Activated T-cell treated with anti-CD3 and anti-CD28 coated beads for 48 hours (primary cell): ENCODE results near the gene SYNE2.
"Not testable (repeated sequence)": the region's sequence is repeated elsewhere in the genome, so short reads cannot be mapped to it uniquely, and the experiment has no call there.

ENCODE experiments used
- DNase-seq: peaks from one replicate; pipeline ENCODE4 v3.0.0-alpha.2; 2020; ENCODE audit warnings: low read depth

SYNE2 gene

DNA sequence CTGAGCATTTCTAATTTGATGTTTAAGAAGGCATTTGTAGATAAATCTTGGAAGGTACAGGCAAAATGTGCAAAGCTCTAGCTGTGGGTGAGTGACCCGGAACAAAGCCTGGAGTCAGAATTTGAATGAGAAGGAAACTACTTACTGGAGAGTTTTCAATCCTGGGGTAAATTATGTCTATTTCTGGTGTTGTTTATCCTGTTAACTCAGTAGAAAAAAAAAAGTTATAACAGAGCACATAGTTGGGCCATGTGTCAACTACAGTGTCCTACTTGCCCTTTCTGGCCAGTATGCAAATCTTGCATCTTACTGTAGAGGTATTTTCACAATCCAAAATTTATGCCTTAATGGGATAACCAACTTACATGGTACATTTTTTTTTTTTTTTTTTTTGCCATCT, 182.3 kb downstream of the SYNE2 start:
- DNase-seq = no peak

DNA sequence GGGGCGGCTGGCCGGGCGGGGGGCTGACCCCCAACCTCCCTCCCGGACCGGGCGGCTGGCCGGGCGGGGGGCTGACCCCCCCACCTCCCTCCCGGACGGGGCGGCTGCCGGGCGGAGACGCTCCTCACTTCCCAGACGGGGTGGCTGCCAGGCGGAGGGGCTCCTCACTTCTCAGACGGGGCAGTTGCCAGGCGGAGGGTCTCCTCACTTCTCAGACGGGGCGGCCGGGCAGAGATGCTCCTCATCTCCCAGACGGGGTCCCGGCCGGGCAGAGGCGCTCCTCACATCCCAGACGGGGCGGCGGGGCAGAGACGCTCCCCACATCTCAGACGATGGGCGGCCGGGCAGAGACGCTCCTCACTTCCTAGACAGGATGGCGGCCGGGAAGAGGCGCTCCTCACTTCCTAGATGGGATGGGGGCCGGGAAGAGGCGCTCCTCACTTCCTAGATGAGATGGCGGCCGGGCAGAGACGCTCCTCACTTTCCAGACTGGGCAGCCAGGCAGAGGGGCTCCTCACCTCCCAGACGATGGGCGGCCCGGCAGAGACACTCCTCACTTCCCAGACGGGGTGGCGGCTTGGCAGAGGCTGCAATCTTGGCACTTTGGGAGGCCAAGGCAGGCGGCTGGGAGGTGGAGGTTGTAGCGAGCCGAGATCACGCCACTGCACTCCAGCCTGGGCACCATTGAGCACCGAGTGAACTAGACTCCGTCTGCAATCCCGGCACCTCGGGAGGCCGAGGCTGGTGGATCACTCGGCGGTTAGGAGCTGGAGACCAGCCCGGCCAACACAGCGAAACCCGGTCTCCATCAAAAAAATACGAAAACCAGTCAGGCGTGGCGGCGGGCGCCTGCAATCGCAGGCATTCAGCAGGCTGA, 185.3 kb downstream of the SYNE2 start:
- not testable (repeated sequence) for DNase-seq

DNA sequence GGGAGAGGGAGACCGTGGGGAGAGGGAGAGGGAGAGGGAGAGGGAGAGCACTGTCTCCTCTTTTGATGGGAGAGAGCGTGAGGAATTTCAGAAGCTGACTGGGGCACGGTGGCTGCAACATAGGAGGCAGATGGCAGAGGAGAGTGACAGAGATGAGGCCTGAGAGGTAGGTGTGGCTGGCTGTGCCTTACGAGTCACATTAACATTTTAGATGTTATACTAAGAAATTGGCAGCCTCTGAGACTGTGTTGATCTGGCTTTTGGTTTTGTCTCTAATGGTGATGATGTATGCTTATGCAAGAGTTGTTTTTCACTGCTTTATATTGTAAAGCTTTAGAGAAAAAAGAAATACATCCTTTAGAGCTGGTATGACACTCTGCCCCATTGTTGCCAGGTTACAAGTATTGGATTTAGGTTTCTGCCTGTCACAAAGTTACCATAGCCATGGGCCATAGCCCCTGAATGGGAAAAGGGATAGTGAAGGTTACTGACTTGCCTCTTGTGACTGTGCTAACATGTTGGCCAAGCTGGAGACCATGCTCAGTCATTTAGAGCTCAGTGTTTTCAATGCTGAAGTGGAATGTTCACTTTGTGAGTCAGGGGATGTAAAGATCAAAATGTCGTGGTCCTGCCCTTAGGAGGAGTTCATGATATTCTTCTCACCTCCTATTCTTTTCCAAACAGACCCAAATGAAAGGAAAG, 186.2 kb downstream of the SYNE2 start:
- DNase-seq = no peak

DNA sequence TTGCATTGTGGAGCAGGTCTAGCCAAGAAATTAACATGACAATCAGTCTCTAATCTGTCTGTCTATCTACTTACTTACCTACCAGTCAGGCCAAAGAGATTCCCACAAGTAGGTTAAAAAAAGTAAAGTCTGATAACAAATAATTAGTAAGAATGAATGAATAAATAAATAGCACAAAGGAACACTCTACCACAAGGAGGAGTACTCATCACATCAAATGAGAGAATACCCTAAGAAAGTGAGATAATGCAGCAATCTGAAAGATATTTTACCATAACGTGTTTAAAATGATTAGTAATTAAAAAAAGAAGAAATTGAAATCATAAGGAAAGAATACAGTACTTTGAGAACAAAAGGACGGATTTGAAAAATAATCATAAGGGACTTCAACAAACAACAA, 187.2 kb downstream of the SYNE2 start:
- no peak for DNase-seq

DNA sequence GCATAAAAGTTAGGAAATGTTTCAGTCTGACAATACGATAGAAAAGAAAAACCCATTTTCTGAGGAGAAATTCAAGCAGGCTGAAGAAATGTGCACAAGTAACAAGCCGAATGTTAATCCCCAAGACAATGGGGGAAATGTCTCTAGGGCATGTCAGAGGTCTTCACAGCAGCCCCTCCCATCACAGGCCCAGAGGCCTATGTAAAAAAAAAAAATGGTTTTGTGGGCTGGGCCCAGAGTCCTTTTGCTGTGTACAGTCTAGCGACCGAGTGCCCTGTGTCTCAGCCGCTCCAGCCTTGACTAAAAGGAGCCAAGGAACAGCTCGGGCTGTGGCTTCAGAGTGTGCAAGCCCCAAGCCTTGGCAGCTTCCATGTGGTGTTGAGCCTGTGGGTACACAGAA, 190.5 kb downstream of the SYNE2 start:
- DNase-seq = not testable (repeated sequence)

DNA sequence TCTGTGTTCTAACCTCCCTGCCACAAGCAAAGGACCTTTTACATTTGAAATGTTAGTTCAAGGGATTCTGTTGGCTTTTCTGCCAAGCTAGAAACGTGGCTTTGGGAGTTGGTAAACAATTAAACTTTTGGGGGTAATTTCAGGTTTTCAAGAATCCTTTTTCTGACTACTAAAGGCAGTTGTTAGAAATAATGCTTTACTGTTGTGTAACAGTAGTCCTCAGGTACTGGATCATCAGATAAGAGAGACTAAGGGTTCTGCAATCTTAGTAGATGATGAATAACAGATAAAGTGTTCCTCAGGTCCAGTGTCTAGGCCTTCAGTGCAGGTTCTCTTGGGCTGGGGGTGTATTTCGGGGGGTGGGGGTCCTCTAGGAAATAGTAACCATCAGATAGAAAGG, 192.3 kb downstream of the SYNE2 start:
- no peak for DNase-seq

DNA sequence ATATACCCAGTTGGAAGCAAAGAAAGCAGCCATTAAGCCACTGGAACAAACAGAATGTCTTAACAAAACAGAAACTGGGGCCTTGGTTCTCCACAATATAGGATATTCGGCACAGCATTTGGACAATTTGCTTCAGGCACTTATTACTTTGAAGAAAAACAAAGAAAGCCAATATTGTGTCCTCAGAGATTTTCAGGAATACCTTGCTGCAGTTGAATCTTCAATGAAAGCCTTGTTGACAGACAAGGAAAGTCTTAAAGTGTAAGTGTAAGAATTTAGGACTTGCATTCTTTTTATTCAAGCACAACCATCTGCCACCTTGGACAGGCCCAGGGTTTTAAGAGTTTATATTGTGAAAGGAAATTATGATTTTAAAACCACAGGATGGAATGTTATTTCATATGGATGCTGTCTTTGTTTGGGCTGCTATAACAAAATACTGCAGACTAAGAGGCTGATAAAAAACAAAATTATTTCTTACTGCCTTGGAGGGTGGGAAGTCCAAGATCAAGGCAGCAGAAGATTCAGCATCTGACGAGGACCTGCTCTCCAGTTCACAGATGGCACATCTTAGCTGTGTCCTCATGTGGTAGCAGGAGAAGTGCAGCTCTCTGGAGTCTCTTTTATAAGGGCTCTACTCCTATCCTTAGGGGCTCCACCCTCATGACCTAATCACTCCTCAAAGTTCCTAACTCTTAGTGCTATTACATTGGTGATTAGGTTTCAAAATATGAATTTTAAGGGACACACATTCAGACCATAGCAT, 197.0 kb downstream of the SYNE2 start:
- DNase-seq = no peak

DNA sequence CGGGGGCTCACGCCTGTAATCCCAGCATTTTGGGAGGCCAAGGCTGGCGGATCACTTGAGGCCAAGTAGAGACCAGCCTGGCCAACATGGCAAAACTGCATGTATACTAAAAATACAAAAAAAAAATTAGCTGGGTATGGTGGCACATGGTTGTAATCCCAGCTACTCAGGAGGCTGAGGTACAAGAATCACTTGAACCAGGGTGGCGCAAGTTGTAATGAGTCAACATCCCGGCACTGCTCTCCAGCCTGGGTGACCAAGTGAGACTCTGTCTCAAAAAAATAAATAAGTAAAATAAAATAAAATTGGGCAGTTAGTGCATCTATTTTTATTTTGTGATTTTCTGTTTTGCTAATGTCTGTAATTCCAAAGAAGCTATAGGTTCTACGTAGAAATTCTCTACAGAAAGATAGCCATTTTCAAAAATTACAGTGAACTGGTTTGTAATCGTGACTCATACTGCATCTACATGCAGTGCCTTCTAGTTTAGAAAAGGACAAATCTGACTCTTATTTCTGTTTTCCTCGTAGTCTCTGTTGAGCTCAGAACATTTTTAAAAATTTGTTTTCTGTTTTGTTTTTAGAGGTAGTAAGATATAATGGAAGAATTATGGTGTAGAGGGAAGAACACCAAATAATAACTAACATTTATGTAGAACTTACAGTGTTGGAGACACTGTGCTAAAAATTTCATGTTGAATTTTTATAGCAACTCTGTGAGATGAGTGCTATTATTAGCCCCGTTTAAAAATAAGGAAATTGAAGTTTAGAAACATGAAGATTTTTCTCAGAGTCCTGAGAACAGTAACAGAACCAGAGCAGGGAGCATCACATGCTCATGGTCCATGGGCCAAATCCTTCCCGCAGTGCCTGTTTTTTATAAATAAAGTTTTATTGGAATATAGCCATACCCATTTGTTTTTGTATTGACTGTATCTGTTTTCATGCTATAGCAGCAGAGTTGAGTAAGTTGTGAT, 201.2 kb downstream of the SYNE2 start:
- no peak for DNase-seq

DNA sequence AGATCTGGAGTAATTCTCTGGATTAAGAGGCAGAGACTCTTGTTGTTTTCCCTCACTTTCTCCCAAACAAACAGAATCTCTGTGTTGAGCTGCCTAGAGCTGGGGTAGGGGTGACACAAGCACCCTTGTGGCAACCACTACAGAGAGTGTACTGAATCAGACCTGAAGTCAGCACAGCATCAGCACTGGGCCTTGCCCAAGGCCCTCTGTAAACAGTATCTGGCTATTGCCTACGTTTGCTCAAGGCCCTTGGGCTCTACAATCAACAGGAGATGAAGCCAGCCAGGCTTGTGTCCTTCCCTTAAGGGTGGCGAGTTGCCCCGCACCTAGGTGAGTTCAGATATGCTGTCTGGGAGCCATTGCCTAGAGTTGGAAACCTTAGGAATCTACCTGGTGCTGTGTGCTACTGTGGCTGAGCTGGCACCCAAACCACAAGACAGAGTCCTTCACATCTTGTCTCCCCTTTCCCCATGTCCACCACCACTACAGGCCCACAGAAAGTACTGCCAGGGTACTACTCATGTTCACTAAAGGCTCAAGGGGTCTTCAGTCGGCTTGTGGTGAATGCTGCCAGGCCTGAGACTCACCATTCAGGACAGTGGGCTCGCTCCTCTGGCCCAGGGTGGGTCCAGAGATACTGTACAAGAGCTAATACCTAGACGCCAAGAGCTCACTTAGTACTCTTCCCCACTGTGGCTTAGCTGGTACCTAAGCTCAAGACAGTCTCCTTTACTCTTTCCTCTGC, 206.8 kb downstream of the SYNE2 start:
- no peak for DNase-seq

DNA sequence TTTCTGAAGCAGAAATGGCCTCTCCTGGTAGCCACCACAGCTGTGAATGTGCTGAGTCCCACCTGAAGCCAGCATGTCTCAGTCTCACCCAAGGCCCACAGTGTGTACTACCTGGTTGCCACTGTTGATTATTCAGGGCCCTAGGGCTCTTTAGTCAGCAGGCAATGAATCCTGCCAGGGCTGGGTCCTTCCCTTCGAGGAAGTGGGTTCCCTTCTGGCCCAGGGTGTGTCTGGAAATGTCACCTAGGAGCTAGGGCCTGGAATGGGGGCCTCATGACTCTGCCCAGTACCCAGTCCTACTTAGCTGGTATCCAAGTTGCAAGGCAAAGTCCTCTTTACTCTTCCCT, 207.4 kb downstream of the SYNE2 start:
- no peak for DNase-seq

DNA sequence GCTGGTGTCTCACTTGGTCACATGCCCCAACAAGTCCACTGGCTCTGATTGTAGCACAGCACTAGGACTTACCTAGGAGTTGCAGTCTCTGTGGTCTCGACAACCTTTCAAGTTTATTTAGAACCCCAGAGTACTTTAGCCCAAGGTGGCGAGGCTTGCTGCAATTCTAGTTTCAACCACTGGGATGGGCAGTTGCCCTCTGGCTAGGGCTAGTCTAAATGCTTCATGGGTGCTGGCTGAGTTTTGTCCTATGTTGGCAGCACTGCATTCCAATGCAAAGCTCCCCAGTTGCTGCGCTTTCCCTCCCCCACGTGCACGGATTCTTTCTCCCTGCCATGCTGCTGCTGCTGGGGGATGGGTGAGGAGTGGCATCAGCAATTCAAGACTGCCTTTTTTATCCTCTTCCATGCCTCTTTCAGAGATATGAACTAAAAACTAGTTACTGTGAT, 207.9 kb downstream of the SYNE2 start:
- peak; percentile 13 for DNase-seq

DNA sequence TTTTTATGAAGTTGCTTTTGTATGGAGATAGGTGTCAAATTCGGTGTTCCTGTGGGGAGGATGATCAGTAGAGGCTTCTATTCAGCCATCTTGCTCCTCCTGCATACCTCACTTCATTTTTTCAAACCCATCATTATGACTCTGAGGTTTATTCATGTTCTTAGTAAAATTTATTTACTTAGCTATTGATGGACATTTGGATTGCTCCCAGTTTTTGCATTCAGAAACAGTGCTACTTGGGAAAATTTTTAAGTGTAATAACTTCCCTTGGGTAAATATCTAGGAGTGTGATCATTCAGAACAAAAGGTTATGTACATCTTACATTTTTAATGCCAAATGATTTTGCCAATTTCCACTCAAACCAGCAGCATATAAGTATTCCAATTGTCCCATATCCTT, 208.3 kb downstream of the SYNE2 start:
- no peak for DNase-seq

DNA sequence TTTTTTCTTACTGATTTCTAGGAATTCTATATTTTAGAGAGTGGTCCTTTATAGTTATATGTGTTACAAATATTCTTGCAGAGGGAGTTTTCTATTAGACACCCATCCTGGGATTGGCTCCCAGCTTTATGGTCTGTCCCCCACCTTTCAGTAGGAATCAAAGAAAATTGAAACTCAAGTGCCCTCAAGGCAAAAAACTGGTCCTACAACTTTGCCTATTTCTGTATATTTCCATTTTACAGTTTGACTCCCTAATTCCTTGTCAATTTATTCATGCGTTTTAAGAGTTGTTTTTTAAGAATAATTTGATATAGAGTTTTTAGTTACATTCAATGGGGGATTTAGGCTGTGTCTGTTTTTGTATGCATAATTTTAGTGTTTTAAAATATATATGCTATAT, 208.9 kb downstream of the SYNE2 start:
- DNase-seq = no peak

DNA sequence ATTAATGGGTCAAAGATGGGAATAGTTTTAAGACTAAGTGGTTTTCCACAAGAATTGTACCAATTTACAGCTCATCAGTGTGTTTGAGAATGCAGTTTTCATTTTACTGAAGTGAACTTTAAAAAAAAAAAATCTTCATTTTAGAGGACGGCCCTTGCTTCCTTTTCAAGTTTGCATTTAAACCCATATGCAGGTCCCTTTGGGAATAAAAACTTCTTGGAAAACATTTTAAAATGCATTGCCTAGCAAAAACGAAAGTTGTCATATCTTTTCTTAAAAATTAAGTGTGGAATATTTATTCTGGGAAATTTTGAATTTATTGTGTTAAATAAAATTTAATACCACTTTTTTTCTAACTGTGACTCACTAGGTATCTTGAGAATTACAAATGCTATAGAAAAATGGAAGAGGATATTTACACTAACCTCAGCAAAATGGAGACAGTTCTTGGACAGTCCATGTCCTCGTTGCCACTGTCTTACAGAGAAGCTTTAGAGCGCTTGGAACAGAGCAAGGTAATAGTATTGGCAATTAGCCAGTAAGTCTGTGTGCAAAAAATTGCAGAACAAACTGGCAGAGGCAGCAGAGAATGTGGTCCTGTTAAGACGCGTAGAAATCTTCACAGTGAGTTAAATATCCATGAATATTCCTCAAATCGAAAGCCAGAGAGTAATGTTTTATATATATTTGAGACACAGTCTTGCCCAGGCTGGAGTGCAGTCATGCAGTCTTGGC, 209.7 kb downstream of the SYNE2 start:
- no peak for DNase-seq

DNA sequence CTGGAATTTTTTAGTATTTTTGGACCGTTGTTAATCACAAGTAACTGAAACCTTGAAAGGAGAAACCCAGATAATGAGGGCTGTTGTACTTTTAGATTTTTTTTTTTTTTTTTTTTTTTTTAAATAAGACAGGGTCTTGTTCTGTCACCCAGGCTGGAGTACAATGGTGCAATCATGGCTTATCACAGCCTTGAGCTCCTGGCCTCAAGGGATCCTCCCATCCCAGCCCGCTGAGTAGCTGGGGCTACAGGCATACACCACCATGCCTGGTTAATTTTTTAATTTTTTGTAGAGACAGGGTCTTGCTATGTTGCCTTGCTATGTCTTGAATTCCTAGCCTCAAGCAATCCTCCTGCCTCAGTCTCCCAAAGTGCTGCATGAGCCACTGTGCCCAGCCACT, 211.6 kb downstream of the SYNE2 start:
- DNase-seq = no peak

DNA sequence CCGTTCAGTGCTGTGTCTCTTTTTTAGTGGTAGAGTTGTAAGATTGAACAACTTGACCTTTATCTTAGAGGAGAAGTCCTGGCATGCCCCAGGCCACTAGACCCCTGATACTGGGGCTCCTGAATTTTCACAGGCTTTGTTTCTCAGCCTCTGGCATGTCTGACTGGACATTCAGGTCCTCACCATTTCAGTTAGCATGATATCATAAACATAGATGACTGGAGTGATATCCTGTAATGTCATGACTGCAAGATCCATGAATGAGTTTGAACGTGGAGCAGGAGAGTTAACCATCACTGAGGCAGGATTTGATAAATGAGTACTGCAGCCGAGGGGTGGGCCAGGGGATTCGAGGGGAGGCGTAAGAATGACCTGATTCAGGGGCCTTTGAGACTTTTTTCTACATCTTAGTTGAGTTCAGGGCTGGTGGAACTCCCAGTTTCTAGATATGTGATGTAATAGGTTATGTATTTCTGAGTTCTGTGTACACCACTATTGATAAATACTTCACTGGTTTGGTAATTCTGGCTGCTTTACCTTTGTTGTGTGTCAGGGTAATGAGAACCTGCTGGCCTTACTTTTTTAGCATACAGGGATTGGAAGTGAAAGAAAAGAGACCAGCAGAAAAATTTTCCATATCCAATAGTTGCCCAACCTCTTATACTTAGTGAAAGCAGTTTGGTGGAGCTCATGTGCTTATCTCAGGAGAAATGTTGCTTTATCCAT, 217.0 kb downstream of the SYNE2 start:
- no peak for DNase-seq

DNA sequence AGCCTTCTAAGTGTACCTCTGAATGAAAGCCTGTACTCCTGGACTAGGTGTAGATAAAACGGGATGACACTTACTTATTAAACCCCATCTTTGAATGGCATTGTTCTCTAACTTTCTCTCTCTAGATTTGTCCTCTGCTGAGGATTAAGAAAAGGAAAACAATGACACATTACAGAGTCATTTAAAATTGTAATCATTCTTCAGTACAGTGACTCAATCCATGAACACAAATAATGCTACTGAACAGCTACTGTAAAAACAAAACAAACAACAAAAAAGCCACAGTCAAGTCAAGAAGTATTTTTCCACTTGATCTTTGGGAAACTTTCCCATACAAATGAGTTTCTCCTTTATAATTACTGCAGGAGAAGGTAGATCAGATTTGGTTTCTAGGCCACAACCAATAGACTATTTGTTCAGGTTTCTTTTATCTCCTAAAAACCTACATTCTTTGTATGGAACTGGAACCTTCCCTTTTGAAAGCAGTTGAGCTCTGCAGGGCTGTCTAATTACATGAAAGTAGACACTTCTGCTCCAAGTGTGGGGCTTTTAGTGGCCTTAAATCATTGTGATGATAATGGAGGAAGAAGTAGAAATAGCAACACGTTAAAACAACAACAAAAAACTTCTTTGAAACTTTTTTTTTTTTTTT, 222.3 kb downstream of the SYNE2 start:
- no peak for DNase-seq

DNA sequence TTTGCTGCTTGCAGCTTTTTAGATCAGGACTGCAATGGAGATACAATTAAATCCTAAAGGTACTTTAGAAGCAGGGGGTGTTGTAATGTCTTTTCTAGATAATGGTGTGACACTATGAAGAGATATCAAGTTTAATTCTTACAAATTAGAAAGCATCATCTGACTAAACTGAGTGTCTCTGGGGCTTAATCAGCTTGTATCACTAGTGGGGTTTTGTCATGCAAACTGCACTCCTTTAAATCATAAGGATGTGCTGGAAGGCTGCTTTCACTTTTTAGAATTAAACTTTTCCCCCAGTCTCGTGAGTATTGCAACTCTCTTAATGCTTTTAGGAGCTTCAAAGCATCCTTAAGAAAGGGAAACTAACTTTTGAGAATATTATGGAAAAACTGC, 222.8 kb downstream of the SYNE2 start:
- no peak for DNase-seq

DNA sequence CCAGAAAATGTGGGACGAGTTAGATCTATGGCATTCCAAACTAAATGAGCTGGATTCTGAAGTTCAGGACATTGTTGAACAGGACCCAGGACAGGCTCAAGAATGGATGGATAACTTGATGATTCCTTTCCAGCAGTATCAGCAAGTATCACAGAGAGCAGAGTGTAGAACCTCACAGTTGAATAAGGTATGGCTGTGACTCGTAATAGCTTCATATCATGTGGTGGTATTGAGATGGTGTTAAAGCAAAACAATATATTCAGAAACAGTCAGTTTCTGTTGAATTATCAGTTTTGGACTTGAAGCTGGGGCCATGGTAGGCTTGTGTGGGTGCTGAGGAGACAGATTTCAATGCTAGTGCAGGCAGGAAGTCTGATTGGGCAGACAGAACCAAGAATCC, 227.6 kb downstream of the SYNE2 start:
- DNase-seq = no peak
